A673 (cell line): ENCODE results near the gene BPNT1.

Experiments used
- EZH2 ChIP-seq: fragments of 200-600 bp; sonication (generic); IDR thresholded peaks from 2 replicates; pipeline ENCODE4 v1.6.1; 2017; ENCODE audit warnings: borderline replicate concordance, low read depth, mild to moderate bottlenecking, mixed read lengths, antibody characterized with exemption, low read length; ENCODE audit not compliant: poor library complexity, severe bottlenecking
- TF ChIP-seq, protein P1 (sequence below): fragments of 300-800, 200-600 bp; sonication (generic); conservative IDR thresholded peaks from 2 replicates; pipeline ENCODE4 v1.5.1; 2017; ENCODE audit warnings: low read depth, mild to moderate bottlenecking, antibody characterized with exemption, low read length, moderate library complexity, mixed read lengths

GRCh38 chr1:220038640-220039039, 50.9 kb downstream of the BPNT1 start:
- TF ChIP-seq, protein P1, sequence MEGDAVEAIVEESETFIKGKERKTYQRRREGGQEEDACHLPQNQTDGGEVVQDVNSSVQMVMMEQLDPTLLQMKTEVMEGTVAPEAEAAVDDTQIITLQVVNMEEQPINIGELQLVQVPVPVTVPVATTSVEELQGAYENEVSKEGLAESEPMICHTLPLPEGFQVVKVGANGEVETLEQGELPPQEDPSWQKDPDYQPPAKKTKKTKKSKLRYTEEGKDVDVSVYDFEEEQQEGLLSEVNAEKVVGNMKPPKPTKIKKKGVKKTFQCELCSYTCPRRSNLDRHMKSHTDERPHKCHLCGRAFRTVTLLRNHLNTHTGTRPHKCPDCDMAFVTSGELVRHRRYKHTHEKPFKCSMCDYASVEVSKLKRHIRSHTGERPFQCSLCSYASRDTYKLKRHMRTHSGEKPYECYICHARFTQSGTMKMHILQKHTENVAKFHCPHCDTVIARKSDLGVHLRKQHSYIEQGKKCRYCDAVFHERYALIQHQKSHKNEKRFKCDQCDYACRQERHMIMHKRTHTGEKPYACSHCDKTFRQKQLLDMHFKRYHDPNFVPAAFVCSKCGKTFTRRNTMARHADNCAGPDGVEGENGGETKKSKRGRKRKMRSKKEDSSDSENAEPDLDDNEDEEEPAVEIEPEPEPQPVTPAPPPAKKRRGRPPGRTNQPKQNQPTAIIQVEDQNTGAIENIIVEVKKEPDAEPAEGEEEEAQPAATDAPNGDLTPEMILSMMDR = no peak
- no peak for TF ChIP-seq EZH2
